ENCODE data around the gene WDR64.
"Not testable (repeated sequence)": the region's sequence is repeated elsewhere in the genome, so short reads cannot be mapped to it uniquely, and the experiment has no call there.

GRCh38 chr1:241659016-241659415, 6.9 kb downstream of the WDR64 start:
- TF ChIP-seq, protein P1, sequence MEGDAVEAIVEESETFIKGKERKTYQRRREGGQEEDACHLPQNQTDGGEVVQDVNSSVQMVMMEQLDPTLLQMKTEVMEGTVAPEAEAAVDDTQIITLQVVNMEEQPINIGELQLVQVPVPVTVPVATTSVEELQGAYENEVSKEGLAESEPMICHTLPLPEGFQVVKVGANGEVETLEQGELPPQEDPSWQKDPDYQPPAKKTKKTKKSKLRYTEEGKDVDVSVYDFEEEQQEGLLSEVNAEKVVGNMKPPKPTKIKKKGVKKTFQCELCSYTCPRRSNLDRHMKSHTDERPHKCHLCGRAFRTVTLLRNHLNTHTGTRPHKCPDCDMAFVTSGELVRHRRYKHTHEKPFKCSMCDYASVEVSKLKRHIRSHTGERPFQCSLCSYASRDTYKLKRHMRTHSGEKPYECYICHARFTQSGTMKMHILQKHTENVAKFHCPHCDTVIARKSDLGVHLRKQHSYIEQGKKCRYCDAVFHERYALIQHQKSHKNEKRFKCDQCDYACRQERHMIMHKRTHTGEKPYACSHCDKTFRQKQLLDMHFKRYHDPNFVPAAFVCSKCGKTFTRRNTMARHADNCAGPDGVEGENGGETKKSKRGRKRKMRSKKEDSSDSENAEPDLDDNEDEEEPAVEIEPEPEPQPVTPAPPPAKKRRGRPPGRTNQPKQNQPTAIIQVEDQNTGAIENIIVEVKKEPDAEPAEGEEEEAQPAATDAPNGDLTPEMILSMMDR (IDR thresholded peaks at IDR 0.05), result not testable (repeated sequence)
- TF ChIP-seq POLR2A (IDR thresholded peaks at IDR 0.05), result not testable (repeated sequence)

Measured in heart left ventricle (tissue), 13 donors.